Stimulated activated CD4-positive, alpha-beta T cell treated with anti-CD3 and anti-CD28 coated beads, Interleukin-1b, Interleukin-23, amount 100 ng/mL, for 4 hours (primary cell): ENCODE results near the gene TMEM222.

Source experiments
- DNase-seq, 2 donors: peaks; one replicate each; pipeline ENCODE4 v3.0.0-alpha.2; 2020; ENCODE audit warnings: low read depth in 2 of 2

Gene TMEM222

DNA sequence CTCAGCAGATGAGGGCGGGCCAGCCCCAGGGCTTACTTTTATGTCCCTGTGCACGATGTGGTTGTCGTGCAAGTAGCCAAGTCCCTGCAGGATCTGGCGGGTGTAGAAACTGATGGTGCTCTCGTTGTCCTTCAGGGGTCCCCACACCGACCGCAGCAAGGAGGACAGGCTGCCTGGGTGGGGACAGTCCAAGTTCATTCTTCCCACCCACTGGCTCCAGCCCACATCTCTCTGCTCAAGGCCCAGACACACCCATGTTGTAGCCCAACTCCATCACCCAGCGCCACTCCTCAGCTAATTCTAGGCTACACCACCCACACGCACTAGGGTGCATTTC lies 37.8 kb downstream of the TMEM222 start:
- no peak for DNase-seq

DNA sequence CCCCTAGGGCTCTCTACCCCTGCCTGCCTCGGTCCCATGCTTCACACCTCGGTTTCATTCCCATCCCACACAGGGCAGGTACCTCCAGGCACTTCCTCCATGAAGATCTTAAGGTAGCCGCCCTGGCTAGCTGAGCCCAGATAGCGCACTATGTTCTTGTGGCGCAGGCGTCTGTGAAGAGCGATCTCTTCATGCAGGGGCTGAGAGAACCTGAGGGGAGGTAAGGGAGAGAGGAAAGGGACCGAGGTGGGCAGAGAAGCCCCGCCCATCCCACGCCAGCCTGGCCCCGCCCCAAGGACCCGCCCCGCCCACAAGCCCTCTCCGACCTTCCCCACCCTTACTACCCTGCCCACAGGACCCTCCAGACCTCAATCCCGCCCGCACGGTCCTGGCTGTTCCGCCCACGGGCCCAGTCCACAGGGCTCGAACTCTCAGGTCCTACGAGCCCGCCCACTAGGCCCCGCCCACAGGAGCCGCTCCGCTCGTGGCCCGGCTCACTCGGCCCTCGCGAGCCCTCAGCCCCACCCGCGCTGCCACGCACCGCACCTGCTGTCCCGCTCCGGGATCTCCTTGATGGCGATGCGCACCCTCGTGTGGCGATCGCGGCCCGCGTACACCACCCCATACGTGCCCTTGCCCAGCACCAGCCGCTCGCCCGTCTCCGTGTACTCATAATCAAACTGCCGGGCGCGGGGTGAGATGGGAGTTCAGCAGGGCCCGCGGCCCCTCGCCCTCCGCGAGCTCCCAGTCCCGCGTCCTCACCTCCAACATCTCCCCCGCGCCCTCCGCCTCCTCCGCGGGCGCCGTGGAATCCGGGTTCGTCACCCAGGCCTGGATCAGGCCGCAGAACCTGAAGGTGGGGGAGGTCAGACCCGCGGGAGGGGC lies 38.4 kb downstream of the TMEM222 start:
- DNase-seq: peak in 1 of 2 donors; percentile 43

DNA sequence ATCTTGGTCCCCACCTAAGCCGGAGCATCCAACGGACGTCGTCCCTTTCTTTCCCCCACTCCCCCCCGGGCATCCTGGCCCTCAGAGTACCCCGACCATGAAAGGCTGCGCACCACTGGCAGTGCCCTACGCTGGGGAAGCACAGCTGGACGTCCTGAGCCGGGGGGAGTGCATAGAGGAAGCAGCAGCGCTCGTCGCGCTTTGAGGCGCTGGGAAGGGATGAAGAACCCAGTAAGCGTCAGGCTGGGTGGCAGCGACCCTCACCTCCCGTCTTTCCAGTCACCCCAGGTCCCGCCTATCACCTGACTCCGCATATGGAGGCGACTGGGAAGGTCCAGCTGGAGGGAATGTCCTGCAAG lies 39.1 kb downstream of the TMEM222 start:
- no peak for DNase-seq

DNA sequence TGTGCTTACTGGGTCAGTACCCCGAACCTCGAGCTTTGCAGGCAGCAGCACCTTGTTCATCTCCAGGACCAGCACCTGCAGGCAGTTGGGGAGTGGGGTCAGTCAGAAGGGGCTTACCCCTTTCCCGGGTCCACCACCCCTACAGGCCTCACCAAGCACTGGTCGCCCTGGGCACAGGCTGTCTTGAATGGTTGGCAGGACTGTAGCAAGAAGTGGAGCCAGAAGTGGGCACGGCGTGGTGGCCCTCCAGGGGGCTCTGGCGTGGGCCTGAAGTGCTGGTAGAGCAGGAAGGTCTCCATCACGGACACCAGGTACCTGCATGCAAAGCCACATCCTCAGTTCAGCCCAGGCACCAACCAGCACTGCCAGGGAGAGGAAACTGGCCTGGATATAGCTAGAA lies 39.6 kb downstream of the TMEM222 start:
- DNase-seq: no peak

DNA sequence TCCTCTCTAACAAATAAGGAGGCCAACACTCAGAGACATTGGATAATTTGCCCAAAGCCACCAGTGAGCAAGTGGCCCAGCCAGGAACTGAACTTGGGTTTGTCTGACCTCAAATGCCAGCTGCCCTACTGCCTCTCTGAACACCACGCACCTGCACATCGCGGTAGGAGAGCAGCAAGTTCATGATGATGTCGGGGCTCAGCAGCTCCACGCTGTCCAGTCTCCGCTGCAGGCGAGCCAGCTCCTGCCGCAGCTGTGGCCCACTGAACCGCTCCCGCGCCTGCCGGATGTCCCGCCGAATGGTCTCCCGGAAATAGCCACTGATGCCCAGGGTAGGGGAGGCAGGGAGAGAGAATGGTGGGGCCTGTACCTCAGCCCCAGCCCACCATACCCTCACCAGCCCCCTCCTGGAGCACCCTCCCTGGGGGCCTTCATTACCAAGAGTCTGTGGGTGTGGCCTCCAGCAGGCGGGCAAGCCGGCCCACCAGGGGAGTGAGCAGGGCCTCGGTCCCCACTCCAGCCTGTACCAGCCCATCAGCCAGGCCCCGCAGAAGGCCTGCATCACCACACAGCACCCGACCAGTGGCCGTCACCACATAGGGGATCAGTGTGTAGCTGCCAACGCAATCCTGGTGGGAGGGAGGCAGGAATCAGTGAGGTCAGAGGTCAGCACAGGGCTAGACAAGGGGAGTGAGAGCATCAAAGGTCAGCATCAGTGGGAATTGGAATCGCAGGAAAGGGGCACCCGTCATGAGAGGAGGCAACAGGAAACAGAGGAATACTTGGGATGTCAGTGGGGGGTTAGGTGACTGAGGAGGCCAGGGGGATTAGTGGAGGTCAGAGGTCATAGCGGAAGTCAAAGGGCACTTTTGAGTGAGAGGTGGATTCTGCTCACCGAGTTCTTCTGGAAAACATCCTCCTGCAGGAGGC lies 42.1 kb downstream of the TMEM222 start:
- no peak for DNase-seq

DNA sequence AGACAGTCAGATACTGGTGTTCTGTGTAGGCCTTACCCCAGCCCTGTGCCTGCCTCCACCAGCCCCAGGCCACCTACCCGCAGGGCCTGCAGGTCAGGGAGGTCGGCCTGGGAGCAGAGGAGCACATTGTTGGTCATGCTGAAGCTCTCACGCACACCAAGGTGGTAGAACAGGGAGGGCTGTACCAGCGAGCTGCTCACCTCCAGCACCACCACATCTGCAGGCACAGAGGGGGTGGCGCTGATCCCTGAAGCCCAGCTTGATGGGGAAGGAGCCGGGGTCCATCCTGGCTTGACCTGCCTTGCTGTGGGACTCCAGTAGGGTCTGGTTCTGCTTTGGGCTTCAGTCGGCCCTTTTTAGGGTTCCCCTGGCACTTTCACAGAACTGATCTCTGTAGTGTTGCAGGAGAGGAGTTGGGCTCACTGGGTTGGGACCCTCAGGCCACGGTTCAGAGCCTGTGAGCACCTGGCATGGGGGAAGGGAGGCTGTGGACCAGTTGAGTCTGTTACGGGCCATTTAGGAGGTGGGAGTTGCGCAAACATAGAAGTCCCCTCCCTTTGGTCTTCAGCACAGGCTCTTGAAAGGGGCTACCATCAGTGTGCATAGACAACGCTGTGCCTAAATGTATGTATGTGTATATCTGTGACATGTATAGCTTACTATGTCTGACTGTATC lies 42.9 kb downstream of the TMEM222 start:
- no peak for DNase-seq

DNA sequence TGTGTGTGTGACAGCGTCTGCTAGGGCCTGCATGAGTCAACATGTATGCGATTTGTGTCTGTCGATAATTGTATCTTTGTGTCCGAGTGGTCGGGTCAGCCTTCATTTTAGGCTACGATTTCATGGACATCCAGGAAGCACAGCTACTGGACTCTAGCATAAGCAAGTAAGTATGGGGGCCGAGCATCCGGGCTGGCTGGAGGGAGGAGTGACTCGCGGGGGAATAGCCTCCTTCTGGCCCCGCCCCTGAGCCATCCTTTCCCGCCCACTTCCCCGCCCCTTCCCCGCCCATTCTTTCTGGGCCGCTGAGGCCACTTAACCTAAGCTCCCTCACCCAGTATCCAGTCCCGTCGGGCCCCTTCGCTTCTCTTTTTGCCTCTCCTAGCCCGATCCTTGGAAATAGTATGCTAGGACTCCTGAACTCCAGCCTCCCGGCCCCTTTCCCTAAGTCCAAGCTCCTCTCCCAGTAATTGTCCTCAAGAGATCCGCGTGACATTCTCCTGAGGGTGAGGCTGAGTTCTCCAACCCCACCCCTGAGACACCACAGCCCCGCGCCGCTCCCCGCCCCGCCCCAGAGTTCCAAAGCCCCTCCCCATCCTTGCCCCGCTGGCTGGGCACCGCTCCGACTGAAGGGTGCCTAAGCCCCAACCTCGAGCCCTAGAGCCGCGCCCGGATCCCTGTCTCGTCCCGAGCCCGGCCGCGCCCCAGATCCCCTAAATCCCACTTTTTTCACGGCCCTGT lies 43.6 kb downstream of the TMEM222 start:
- peak; percentile 67 to 74 for DNase-seq

DNA sequence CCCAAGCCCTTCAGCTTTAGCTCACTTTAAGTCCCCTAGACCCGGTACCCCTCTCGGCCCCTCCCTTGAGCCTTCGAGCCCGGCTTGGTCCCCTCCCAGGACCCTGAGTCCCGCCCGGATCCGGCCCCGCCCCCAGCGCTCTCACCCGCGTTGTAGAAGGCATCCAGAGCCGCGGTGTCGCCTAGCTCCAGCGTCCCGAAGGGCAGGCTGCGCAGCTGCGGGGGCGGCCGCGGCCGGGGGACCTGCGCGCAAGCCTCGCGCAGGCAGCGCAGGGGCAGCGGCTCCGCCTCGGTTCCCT lies 44.1 kb downstream of the TMEM222 start:
- peak; percentile 40 to 67 for DNase-seq

DNA sequence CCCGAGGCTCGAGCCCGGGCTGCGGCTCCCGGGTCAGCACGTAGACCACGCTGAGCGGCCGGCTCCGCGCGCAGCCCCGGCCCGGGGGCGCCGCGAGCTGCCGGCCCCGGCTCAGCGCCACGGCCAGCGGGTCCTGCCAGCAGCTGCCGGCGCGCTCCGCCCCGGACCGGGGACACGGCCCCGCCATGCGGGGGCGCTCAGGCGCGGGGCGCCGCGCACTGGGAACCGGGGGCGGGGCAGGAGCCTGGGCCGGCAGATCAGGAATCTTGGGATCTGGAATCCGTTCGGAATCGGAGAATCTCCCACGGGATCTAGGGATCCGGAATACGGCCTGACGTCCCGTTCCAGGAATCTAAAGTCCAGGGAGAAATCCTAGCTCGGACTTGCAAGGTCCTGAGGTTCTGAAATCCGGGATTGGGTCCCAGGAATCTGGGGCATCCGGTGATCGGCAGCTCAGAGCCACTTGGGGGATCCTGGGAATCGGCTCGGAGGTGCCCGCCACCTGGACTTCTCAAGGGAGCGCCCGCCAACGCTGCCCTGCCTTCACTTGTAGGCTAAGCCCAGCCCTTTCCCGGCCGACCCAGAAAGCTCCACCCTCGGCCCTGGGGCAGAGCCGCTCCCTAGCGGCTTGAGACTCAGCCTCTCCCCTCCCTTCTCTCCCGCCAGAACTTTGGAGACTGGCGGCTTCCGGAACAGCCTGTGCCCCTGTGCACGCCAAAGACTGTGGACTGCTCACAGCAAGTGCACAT lies 44.6 kb downstream of the TMEM222 start, which contains the start of gene MAP3K6:
Gene MAP3K6 (minus strand): TSS at position 551 of the 749 bp plus-strand sequence. CDS start 364 bp downstream, at position 187.
- no peak for DNase-seq

DNA sequence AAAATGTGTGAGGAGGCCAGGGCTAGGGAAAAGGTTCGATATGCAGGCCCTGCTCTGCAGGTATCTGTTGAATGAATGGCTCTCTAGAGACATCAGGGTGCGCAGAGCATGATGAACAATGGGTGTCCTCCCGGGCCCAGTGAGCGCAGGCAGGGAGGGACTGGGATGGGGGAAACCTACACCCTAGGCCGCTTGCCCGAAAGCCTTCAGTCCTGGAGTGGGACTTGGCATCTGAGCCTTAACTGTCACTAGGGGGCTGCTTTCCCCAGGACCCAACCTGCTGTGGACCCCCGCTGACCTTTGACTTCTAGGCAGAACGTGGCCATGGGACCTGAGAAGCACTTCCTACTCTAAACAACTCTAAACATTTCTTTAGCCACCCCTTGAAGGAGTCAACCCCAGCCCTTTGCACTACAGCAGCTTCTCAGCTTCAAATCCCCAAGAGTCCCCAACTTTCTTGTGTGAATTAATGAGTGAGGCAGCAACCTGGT lies 45.2 kb downstream of the TMEM222 start:
- DNase-seq: no peak

DNA sequence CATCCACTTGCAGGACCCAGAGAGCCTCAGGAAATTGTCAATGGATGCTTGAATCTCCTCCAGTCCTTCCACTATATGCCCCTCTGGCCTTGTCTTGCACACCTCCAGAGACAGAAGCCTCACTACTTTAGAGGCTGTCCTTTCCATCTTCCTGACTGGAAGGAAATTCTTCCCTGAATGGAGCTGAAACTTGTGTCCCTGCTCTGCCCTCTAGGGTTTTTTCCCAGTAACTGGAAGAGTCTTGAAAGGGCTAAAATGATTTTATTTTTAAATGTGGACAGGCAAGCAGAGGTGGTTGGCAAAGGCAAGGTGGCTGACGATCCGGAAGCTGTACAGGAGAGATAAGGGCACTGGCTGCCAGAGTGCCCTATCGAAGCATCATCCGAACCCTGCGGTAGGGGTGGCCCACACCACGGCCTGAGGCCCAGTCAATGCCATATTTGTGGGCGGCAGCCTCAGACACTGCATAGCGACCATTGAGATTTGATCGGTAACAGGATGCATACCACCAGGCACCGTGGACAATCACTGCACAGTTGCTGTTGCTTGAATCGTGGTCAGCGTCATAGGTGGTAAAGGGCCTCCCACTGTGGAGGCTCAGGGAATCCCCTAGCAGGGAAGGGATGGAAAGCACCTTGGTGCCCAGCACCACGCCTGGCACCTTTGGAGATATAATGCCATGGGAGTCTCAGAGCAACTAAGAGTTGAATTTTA lies 47.1 kb downstream of the TMEM222 start:
- no peak for DNase-seq

DNA sequence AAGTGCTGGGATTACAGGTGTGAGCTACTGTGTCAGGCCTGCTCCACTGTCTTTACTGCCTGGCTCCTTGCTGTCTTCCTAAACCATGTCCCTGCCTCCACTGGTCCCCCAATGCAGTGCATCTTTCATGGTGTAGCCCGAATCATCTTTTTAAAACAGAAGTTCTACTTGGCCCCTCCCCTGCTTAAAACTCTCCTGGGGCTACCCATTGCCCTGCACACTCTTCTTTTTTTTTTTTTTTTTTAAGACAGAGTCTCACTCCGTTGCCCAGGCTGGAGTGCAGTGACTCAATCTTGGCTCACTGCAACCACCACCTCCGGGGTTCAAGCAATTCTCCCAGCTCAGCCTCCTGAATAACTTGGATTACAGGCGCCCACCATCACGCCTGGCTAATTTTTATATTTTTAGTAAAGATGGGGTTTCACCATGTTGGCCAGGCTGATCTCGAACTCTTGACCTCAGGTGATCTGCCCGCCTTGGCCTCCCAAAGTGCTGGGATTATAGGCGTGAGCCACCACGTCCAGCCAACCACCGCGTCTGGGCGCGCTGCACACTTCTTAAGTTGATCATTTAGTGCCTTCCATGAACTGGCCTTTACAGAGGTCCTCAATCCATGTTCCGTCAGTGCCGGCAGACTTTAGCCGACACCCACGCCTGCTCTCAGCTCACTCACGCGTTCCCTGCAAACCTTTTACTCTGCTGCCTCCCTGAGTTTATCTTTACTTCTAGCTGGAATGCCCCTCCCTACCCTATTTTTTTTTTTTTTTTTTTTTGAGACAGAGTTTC lies 50.3 kb downstream of the TMEM222 start:
- no peak for DNase-seq

DNA sequence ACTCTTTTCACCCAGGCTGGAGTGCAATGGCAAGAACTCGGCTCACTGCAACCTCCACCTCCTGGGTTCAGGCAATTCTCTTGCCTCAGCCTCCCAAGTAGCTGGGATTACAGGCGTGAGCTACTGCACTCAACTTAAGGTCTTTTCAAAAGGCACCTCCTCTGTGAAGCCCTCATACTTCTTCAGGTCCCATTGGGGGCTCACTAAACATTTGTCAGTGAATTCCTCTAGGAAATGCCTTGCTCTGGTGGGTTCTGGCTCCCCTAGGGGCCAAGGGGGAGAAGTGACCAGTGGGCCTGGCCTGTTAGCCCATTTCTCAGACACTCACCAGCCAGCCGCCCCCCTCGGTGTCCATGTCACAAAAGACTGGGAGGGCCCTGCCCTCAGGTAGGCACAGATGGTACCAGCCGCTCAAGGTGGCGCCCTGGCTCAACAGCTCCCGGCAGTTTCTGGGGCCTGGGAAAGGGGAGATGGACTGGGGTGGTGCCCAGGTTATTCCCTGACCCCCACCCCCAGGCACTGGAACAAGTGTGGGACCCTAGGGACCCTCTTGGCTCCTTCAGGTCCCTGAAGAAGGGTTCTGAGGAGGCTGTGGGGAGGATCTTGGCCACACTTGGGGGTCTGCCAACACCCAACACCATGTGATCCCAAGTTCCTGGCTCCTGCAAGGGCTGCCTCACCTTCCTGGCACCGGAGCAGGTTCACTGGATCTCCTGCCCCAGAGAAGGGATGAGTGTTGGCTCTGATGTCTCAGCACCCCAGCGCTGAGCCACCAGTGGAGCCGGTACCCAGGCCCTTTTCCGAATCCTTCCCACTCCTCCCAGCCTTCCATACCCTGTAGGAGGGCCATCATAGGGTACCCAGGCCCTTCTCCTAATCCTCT lies 51.1 kb downstream of the TMEM222 start:
- DNase-seq: no peak

DNA sequence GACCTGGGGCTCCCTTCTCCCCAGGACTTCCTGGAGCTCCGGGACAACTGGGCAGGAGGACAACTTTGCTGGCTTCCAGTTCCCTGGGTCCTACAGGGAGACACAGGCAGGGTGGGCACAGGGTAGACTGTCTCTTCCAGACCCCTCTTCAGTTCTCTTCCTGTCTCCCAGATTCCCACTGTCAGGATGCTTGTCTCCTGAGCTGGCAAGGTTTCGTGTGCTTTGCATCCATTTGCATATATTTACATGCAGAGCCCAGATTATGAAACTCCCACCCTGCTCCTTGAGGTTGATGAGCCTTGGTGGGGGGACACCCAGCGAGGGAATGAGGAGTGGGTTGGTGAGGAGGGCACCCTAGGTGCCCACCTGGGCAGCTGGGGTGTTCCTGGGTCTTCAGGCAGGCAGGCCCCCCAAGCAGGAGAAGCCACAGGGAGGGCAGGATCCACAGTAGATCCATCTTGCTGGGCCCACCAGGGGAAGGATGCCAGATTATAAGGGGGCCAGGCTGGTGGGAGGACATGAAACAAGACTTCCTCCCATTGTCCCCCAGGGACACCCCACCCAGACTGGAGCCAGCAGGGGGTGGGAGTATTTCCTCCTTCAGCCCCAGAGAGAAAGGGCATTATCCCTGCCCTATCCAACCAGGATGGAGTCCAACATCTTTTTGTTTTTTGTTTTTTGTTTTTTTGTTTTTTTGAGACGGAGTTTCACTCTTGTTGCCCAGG lies 52.6 kb downstream of the TMEM222 start, which contains the start of gene FCN3:
Gene FCN3 (minus strand): TSS at position 463 of the 725 bp plus-strand sequence. CDS start 6 bp downstream, at position 457.
- DNase-seq: no peak

DNA sequence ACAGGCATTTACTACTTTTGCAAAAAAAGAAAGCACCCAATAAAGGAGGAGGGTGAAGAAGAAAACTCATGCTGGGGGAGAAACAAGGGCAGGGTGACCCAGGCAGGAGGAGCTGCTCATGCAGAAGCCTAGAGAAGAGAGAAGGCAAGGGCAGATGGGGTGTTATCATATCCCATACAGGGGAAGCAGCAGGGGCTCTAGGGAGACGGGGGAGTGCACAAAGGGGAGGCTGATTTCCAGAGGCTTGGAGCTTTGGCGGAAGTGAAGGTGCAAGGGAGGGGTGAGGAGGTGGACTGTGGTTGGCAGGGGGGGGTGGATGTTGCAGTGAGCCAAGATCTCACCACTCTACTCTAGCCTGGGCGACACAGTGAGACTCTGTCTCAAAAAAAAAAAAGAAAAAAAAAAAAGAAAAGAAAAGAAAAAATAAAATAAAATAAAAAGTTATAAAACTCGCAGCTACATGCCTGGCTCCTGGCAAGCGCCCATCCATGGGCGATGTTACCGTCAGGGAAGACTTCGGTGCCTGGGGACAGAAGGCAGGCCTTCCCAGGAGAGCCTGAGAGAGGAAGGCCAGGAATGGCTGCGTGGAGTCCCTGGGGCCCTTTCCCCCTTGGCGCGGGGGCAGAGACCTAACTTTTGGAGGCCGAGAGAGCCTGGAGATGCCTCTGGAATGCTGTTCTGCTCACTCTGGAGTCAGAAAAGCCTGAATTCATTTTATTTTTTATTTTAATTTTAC lies 56.0 kb downstream of the TMEM222 start:
- no peak for DNase-seq

DNA sequence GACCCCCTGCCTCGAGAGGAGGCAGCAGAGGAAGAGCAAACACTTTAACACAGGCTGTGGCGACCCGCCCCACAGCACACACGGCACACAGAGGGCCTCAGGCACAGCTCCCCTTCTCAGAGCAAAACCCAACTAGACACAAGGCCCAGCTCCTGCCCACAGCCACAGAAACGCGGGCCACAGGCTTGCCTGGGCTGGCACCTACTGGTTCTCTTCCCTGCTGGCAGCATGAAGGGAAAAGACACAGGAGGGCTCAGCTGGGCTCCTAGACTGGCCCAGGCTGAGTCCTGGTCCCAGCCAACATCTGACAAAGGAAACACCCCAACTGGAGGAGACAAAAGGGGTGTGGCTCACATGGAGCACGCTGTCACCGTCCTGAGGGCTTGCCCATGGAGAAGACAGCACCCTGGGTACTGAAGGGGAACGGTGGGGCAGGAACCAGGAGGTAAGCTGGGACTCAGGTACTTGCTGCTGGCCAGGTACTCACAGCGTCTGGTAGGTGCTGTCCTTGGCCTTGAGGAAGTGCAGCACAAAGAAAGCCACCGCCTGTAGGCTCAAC lies 57.7 kb downstream of the TMEM222 start:
- no peak for DNase-seq
